HG02970 (cell line): ENCODE measurements around the gene CIDEC.

Experiments used
- ATAC-seq: cut with Tn5 transposase; IDR thresholded peaks from one replicate; pipeline ENCODE4 v1.9.1; 2021; ENCODE audit warnings: mild to moderate bottlenecking, moderate library complexity, moderate number of reproducible peaks; ENCODE audit not compliant: unreplicated experiment, low FRiP score

The CIDEC gene

GRCh38 chr3:9818666-9819335 lies 61.3 kb downstream of the CIDEC start:
- no peak for ATAC-seq

GRCh38 chr3:9817436-9817835 lies 62.6 kb downstream of the CIDEC start:
- ATAC-seq = no peak
